C4-2B (cell line): ENCODE results near the gene FOXC1.

Experiments
- H3K27ac ChIP-seq: fragments of 450-650 bp; 2 replicates; pipeline ENCODE4 v1.5.1; 2017
- ZFX ChIP-seq: fragments of 450-650 bp; IDR thresholded peaks from 2 replicates; pipeline ENCODE4 v1.6.1; 2017
- TF ChIP-seq, protein P1 (sequence below): fragments of 450-650 bp; conservative IDR thresholded peaks from 2 replicates; pipeline ENCODE4 v1.5.1; 2017; ENCODE audit warnings: mild to moderate bottlenecking

The FOXC1 gene

DNA sequence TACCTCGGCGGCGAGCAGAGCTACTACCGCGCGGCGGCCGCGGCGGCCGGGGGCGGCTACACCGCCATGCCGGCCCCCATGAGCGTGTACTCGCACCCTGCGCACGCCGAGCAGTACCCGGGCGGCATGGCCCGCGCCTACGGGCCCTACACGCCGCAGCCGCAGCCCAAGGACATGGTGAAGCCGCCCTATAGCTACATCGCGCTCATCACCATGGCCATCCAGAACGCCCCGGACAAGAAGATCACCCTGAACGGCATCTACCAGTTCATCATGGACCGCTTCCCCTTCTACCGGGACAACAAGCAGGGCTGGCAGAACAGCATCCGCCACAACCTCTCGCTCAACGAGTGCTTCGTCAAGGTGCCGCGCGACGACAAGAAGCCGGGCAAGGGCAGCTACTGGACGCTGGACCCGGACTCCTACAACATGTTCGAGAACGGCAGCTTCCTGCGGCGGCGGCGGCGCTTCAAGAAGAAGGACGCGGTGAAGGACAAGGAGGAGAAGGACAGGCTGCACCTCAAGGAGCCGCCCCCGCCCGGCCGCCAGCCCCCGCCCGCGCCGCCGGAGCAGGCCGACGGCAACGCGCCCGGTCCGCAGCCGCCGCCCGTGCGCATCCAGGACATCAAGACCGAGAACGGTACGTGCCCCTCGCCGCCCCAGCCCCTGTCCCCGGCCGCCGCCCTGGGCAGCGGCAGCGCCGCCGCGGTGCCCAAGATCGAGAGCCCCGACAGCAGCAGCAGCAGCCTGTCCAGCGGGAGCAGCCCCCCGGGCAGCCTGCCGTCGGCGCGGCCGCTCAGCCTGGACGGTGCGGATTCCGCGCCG is 994 bp downstream of the FOXC1 start:
- TF ChIP-seq, protein P1, sequence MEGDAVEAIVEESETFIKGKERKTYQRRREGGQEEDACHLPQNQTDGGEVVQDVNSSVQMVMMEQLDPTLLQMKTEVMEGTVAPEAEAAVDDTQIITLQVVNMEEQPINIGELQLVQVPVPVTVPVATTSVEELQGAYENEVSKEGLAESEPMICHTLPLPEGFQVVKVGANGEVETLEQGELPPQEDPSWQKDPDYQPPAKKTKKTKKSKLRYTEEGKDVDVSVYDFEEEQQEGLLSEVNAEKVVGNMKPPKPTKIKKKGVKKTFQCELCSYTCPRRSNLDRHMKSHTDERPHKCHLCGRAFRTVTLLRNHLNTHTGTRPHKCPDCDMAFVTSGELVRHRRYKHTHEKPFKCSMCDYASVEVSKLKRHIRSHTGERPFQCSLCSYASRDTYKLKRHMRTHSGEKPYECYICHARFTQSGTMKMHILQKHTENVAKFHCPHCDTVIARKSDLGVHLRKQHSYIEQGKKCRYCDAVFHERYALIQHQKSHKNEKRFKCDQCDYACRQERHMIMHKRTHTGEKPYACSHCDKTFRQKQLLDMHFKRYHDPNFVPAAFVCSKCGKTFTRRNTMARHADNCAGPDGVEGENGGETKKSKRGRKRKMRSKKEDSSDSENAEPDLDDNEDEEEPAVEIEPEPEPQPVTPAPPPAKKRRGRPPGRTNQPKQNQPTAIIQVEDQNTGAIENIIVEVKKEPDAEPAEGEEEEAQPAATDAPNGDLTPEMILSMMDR, result no peak
- TF ChIP-seq ZFX, result no peak
- H3K27ac ChIP-seq, result no peak overlapping the region

DNA sequence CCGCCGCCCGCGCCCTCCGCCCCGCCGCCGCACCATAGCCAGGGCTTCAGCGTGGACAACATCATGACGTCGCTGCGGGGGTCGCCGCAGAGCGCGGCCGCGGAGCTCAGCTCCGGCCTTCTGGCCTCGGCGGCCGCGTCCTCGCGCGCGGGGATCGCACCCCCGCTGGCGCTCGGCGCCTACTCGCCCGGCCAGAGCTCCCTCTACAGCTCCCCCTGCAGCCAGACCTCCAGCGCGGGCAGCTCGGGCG is 1.5 kb downstream of the FOXC1 start:
- TF ChIP-seq ZFX, result no peak
- TF ChIP-seq, protein P1, result no peak
- H3K27ac ChIP-seq, result no peak overlapping the region

DNA sequence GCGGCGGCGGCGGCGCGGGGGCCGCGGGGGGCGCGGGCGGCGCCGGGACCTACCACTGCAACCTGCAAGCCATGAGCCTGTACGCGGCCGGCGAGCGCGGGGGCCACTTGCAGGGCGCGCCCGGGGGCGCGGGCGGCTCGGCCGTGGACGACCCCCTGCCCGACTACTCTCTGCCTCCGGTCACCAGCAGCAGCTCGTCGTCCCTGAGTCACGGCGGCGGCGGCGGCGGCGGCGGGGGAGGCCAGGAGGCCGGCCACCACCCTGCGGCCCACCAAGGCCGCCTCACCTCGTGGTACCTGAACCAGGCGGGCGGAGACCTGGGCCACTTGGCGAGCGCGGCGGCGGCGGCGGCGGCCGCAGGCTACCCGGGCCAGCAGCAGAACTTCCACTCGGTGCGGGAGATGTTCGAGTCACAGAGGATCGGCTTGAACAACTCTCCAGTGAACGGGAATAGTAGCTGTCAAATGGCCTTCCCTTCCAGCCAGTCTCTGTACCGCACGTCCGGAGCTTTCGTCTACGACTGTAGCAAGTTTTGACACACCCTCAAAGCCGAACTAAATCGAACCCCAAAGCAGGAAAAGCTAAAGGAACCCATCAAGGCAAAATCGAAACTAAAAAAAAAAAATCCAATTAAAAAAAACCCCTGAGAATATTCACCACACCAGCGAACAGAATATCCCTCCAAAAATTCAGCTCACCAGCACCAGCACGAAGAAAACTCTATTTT is 2.0 kb downstream of the FOXC1 start:
- H3K27ac ChIP-seq, result no peak overlapping the region
- TF ChIP-seq ZFX, result no peak
- TF ChIP-seq, protein P1, result no peak; the same call in 1 of the 2 replicates

DNA sequence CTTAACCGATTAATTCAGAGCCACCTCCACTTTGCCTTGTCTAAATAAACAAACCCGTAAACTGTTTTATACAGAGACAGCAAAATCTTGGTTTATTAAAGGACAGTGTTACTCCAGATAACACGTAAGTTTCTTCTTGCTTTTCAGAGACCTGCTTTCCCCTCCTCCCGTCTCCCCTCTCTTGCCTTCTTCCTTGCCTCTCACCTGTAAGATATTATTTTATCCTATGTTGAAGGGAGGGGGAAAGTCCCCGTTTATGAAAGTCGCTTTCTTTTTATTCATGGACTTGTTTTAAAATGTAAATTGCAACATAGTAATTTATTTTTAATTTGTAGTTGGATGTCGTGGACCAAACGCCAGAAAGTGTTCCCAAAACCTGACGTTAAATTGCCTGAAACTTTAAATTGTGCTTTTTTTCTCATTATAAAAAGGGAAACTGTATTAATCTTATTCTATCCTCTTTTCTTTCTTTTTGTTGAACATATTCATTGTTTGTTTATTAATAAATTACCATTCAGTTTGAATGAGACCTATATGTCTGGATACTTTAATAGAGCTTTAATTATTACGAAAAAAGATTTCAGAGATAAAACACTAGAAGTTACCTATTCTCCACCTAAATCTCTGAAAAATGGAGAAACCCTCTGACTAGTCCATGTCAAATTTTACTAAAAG is 2.7 kb downstream of the FOXC1 start:
- H3K27ac ChIP-seq, result no peak overlapping the region
- TF ChIP-seq, protein P1, result no peak

DNA sequence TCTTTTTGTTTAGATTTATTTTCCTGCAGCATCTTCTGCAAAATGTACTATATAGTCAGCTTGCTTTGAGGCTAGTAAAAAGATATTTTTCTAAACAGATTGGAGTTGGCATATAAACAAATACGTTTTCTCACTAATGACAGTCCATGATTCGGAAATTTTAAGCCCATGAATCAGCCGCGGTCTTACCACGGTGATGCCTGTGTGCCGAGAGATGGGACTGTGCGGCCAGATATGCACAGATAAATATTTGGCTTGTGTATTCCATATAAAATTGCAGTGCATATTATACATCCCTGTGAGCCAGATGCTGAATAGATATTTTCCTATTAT is 3.2 kb downstream of the FOXC1 start:
- no peak for TF ChIP-seq ZFX
- TF ChIP-seq, protein P1, result no peak
- no peak overlapping the region for H3K27ac ChIP-seq

DNA sequence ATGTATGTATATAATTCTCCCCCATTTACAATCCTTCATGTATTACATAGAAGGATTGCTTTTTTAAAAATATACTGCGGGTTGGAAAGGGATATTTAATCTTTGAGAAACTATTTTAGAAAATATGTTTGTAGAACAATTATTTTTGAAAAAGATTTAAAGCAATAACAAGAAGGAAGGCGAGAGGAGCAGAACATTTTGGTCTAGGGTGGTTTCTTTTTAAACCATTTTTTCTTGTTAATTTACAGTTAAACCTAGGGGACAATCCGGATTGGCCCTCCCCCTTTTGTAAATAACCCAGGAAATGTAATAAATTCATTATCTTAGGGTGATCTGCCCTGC is 3.6 kb downstream of the FOXC1 start:
- TF ChIP-seq, protein P1, result no peak
- no peak for TF ChIP-seq ZFX
- no peak overlapping the region for H3K27ac ChIP-seq

DNA sequence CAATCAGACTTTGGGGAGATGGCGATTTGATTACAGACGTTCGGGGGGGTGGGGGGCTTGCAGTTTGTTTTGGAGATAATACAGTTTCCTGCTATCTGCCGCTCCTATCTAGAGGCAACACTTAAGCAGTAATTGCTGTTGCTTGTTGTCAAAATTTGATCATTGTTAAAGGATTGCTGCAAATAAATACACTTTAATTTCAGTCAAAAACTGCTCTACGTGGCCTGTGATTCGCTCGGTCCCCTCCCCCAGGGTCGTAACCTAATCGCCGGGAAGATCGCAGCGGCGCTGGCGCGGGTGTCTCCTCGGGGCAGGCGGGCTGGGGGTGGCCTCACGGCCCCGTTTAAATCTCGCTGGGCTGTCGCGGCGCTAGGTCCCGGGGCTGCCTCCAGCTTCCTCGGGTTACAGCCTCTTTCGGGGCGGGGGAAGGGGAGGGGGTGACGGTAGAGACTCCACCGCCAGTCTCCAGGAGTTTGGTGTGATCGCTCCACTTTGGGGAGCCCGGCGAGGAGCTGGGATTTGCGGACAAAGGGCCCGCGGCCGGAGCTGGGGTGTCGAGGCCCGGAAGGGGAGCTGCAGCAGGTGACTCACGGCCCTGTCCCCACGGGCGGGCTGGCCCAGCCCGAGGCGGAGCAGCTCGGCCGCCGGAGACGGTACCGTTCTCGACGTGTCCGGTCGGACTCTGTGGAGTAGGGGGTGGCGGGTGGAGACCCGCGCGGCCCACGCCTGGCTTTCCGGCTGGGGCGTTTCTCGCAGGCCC is 4.2 kb downstream of the FOXC1 start:
- no peak overlapping the region for H3K27ac ChIP-seq
- TF ChIP-seq, protein P1, result no peak
- no peak for TF ChIP-seq ZFX
